Metanephros (tissue), 2 donors: Measurements from ENCODE around the gene ADAMTS12. TPM values are rescaled to one million over a fixed set of nuclear protein-coding genes. Genes with fewer than 3 reads are reported as not detected.

ENCODE experiments used
- small RNA-seq: library from RNA; depleted of rRNA; stranded (forward); fragments of <200 nt; gene quantifications from one replicate; pipeline ENCODE3, GENCODE V24; 2014; ENCODE audit warnings: low replicate concordance
- total RNA-seq: library from RNA; depleted of rRNA; stranded (reverse); fragments of >200 nt; gene quantifications from one replicate; pipeline ENCODE4 v1.2.3, GENCODE V29; 2014

The ADAMTS12 gene, protein sequence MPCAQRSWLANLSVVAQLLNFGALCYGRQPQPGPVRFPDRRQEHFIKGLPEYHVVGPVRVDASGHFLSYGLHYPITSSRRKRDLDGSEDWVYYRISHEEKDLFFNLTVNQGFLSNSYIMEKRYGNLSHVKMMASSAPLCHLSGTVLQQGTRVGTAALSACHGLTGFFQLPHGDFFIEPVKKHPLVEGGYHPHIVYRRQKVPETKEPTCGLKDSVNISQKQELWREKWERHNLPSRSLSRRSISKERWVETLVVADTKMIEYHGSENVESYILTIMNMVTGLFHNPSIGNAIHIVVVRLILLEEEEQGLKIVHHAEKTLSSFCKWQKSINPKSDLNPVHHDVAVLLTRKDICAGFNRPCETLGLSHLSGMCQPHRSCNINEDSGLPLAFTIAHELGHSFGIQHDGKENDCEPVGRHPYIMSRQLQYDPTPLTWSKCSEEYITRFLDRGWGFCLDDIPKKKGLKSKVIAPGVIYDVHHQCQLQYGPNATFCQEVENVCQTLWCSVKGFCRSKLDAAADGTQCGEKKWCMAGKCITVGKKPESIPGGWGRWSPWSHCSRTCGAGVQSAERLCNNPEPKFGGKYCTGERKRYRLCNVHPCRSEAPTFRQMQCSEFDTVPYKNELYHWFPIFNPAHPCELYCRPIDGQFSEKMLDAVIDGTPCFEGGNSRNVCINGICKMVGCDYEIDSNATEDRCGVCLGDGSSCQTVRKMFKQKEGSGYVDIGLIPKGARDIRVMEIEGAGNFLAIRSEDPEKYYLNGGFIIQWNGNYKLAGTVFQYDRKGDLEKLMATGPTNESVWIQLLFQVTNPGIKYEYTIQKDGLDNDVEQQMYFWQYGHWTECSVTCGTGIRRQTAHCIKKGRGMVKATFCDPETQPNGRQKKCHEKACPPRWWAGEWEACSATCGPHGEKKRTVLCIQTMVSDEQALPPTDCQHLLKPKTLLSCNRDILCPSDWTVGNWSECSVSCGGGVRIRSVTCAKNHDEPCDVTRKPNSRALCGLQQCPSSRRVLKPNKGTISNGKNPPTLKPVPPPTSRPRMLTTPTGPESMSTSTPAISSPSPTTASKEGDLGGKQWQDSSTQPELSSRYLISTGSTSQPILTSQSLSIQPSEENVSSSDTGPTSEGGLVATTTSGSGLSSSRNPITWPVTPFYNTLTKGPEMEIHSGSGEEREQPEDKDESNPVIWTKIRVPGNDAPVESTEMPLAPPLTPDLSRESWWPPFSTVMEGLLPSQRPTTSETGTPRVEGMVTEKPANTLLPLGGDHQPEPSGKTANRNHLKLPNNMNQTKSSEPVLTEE (N-terminal part only)
- total RNA-seq, result 26.5 TPM

DNA sequence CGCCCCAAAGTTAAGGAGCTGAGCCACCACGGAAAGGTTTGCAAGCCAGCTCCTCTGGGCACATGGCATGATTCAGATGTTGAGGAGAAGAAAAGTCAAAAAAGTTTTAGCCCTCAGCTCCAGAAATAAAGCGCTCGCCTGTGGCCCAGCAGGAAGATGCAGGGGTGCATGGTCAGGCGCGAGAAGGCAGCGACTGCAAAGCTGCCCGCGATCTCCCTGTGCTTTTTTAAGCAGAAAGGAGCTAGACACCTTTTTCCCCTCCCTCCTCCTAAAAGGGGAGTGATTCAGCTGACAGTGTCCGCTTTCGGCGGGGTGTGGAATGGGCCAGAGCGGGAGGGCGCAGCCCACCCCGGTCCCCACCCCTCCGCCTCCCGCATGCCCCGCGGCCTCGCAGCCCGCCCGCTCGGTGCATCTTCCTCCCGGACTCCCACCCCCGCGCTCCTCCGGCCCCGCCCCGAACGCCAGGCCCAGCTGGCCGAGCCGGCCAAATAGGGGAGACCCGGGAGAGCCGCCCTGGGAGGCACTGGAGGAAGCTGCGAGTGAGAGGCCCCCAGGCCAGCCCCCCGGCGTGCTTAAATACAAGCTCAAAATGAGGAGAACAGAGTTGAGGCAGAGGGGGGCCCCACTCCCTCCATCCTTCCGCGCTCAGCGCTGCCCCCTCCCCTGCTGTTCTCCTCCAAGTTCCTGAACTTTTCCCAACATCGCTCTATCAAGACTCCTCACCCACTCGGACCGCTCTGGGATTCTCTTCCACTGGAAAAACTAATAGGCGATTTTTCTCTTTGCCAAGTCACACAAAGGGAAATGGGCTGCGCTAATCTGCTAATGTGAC lies at the start of gene ADAMTS12:
ADAMTS12 (minus strand) TSS at position 203 of the 832 bp plus-strand sequence; CDS start at position 69, 134 bp downstream.

DNA sequence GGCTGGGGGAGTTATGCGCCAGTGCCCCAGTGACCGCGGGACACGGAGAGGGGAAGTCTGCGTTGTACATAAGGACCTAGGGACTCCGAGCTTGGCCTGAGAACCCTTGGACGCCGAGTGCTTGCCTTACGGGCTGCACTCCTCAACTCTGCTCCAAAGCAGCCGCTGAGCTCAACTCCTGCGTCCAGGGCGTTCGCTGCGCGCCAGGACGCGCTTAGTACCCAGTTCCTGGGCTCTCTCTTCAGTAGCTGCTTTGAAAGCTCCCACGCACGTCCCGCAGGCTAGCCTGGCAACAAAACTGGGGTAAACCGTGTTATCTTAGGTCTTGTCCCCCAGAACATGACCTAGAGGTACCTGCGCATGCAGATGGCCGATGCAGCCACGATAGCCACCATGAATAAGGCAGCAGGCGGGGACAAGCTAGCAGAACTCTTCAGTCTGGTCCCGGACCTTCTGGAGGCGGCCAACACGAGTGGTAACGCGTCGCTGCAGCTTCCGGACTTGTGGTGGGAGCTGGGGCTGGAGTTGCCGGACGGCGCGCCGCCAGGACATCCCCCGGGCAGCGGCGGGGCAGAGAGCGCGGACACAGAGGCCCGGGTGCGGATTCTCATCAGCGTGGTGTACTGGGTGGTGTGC lies 44.7 kb upstream of the ADAMTS12 start, which contains the start of gene RXFP3:
RXFP3 (plus strand) TSS at position 6 of the 636 bp plus-strand sequence; CDS start at position 361, 355 bp downstream.

Small RNAs within 50 kb of the gene (small RNA-seq; reads per million reads assigned to genes)
- not detected for gene RNU6-923P

Other genes starting within 250 kb of the ADAMTS12 start
- 0.18 TPM for gene RXFP3, start 44.4 kb upstream of the ADAMTS12 start, total RNA-seq
- gene SLC45A2, start 92.7 kb upstream of the ADAMTS12 start, total RNA-seq, result 0.23 TPM
- gene AMACR, start 116.1 kb upstream of the ADAMTS12 start, total RNA-seq, result 36.6 TPM
- gene C1QTNF3, start 151.2 kb upstream of the ADAMTS12 start, total RNA-seq, result 60.7 TPM